Articular chondrocyte of knee joint (primary cell): ENCODE data around the gene AUNIP. TPM values are rescaled to one million over a fixed set of nuclear protein-coding genes. Genes with fewer than 3 reads are reported as not detected.

Experiments
- small RNA-seq: library from RNA; depleted of rRNA; stranded (forward); fragments of <200 nt; gene quantifications from one replicate; pipeline ENCODE3, GENCODE V24; 2012
- total RNA-seq: library from RNA; depleted of rRNA; stranded (reverse); fragments of >200 nt; gene quantifications from 2 replicates; pipeline ENCODE4 v1.2.3, GENCODE V29; 2012

AUNIP gene
- 0.65 and 1.2 TPM in 2 replicates for total RNA-seq

DNA sequence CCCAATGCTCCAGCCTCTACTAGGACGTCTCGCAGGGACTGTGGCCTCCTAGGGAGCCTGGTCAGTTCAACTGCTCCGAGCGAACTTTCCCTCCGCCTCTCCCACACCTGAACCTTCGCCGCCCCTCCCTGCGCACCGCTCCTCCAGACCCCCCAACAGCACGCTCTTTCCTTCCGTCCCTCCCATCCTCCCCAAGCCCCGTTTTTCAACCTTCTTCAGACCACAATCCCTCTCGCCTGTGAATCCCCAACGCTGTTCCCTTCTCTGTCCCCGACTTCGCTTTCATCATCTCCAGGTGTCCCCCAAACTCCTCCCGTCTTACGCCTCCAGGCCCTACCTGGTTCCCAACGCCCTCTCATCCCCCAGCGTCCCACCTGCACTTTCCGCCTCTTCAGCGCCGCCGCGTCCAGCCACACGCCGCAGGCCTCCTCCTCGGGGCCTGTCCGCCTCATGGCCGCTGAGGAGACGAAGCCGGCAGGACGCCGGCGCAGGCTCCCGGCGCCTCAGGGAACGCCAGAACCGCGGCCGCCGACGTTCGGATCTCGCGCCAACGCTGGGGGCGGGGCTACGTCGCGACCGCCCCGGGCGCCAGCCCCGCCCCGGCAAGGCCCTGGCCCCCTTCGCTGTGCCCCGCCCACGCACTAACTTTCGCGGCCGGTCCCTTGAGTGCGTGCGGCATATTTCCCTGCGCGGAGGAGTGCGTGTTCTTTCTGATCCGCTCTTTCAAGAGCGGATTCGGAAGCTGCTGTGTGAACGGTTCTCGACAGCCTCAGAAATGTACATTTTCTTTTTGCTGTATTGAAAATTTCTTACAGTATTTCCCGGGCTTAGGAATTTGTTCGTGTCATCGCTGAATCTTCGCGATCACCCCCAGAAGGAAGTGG, at the start of gene AUNIP:
Gene AUNIP (minus strand): TSS at position 552 of the 884 bp plus-strand sequence. CDS start 100 bp downstream, at position 452.

DNA sequence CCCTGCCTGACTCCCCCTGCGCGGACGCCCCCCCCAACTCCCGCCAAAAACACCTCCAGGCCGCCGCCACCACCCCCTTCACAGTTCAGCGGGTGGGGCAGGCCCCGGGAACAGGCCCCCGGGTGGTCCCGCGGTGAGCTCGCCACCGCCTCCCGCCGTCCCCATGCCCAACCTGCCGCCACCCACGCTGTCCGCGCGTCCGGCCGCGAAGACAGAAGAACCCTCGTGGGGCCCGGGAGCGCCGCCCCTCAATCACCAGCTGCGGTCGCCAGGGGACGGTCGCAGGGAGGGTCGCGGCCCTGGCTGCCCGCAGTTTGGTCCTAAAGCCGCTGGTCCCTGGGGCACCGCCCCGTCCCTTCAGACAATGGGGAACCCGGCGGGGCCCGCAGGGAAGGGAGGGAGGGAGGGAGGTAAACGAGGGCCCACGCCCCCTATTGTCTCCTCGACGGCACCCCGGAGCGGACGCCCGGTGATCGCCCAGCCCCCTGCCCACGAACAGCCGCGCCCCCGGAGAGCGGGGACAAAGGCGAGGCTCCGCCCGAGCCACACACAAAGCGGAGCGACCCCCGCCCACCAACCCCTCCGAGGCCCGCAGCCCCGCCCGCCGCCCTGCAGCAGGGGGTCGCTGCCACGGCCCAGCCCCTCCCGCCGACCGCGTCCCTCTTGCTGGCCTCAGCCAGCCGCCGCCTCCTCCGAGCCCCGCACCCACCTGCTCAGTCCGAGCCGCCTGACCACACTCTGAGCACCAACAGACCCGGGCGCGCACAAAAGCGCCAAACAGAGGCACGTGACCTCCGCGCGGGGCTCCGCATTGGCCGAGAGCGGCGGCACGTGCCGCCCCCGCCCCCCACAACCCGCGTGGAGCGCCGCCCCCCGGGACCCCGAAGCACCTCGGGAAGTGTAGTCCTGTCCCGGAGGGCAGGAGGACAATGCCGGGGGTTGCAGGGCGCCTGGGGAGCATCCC, 46.7 kb upstream of the AUNIP start, which contains the start of gene STMN1:
Gene STMN1 (minus strand): TSS at position 740 of the 964 bp plus-strand sequence. CDS start 1,743 bp downstream, outside the sequence.

GRCh38 chr1:25875154-25875855, 16.0 kb upstream of the AUNIP start, which contains the start of gene PAQR7:
TSS of gene PAQR7 (minus strand) at chr1:25875708. CDS start at chr1:25863839, 11,869 bp downstream.

DNA sequence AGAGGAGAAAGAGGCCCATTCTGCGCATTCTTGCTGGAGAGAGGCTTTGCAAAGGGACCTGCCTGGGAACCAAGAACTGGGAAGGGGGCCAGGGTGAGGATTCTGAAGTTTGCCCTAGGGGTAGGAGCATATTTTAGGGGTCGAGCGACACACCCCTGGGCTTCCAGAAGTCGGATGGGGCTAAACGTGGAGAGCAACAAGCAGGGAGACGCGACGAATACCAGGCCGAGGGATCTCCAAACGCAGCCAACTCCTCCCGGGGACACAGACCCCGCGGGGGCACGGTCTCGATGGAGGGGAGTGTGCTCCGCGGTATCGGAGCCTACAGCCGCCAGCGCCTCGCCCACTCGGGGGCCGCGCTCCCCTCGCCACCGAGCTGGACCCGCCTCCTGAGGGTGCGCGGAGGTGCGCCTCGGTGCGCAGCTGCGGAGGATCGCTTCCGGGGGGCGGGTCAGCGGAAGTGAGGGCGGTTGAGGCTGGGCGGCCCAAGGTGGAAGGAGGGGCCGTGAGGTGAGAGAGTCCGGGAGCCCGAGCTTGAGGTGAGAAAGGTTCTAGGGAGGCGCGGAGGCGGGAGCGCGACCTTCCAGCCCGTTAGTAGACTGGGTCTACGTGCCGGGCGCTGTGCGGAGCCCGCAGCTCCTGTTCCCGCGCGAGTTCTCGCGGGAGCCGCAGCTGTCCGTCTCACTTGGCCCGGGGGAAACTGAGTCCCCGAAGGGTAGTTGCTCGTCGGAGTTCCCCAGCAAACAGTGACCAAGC, 39.6 kb downstream of the AUNIP start, which contains the start of gene MTFR1L:
Gene MTFR1L (plus strand): TSS at position 464 of the 756 bp plus-strand sequence. CDS start 3,151 bp downstream, outside the sequence.

DNA sequence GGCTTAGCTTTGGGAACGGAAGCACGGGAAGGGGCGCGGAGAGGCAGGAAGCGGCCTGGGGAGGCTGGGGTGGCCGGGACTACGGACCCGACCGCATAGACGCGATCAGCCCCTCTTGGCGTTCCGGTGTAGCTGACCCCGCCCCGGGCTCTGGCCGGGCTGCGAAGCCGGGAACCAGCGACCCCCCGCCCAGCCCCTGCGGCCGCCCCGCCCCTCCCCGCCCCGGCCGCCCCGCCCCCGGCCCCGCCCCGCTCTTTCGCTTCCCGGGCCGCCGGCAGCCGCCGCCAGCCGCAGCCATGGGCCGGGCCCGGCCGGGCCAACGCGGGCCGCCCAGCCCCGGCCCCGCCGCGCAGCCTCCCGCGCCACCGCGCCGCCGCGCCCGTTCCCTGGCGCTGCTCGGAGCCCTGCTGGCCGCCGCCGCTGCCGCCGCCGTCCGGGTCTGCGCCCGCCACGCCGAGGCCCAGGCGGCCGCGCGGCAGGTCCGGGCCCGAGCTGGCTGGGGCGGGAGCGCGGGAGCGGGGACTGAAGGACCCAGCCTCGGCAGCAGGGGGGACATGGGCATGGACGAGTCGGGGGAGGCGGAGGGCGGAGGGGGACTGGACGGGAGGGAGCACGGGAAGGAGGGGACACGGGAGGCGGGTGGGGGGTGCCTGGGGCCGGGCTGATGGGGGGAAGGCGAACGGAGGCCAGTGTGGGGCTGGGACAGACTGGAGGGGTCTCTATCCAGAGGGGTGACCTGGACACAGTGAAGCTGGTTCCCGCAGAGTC, 59.1 kb downstream of the AUNIP start, which contains the start of gene SELENON:
Gene SELENON (plus strand): TSS at position 259 of the 768 bp plus-strand sequence. CDS start 38 bp downstream, at position 297.

Small RNA genes within 50 kb of the gene (small RNA-seq; reads per million reads assigned to genes)
- not detected for gene AL033528.1
- not detected for gene RF00019
- gene SNRPFP2, result not detected

Other genes with a start within 250 kb of the AUNIP start
- gene MAN1C1, start 242.7 kb downstream of the AUNIP start, total RNA-seq, result 23.9 and 28.6 TPM in 2 replicates
- 35.5 and 62.6 TPM in 2 replicates for gene SELENON, start 59.3 kb downstream of the AUNIP start, total RNA-seq
- gene MTFR1L, start 39.5 kb downstream of the AUNIP start, total RNA-seq, result 44.6 and 53.9 TPM in 2 replicates
- 10.7 and 11.2 TPM in 2 replicates for gene PAQR7, start 16.3 kb upstream of the AUNIP start, total RNA-seq
- 65.1 and 98.2 TPM in 2 replicates for gene STMN1, start 47.0 kb upstream of the AUNIP start, total RNA-seq
- 5.2 and 9.5 TPM in 2 replicates for gene PAFAH2, start 138.6 kb upstream of the AUNIP start, total RNA-seq
- 0.26 and 1.3 TPM in 2 replicates for gene EXTL1, start 162.3 kb upstream of the AUNIP start, total RNA-seq
- not detected in 2 replicates for gene SLC30A2, start 186.7 kb upstream of the AUNIP start, total RNA-seq
- gene TRIM63, start 208.2 kb upstream of the AUNIP start, total RNA-seq, result not detected in 2 replicates